Stimulated activated CD4-positive, alpha-beta T cell treated with anti-CD3 and anti-CD28 coated beads, Interleukin-12 subunit alpha, Interleukin-12 subunit beta, amount 100 ng/mL, for 48 hours (primary cell): ENCODE results near the gene NKRF.
"Not testable (repeated sequence)": the region's sequence is repeated elsewhere in the genome, so short reads cannot be mapped to it uniquely, and the experiment has no call there.

Experiments used
- DNase-seq, 3 donors: peaks; one replicate each; pipeline ENCODE4 v3.0.0-alpha.2; 2020; ENCODE audit warnings: low read depth in 2 of 3, low spot score in 1 of 3

NKRF gene

DNA sequence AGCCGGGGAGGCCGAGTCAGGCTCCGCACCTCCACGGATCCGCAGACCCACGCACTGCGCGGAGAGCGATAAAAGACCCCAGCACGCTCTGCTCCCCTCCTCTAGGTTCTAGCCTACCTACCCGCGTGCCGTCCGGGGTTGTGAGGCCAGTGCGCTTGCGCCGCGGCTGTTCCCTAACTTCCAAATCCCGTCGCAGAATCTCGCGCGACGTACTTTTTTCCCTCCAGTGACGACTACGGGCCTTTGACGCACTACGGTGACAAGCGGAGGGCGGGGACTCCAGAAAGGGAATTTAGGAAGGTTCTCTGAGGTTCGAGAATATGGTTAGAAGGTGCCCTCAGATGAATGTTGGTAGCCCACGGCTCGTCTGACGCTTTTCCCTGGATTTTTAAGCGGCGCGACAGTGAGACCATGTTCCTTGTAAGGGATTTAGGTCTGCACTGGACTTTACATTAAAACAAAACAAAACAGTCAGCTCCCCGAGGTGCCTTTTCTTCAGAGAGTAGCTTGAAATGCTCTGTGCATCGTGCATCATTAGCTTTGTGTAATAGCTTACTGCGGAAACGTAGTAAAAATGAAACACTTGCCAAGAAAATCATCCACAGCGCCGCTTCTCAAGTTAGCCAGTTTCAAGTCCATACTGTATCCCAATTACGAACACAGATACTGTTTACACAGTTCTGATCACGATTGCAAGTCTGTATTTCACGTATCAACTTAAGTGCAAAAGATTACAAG, at the start of gene NKRF:
NKRF (minus strand) TSS at position 145 of the 738 bp plus-strand sequence.
- peak; percentile 83 to 84 (median 84) for DNase-seq

DNA sequence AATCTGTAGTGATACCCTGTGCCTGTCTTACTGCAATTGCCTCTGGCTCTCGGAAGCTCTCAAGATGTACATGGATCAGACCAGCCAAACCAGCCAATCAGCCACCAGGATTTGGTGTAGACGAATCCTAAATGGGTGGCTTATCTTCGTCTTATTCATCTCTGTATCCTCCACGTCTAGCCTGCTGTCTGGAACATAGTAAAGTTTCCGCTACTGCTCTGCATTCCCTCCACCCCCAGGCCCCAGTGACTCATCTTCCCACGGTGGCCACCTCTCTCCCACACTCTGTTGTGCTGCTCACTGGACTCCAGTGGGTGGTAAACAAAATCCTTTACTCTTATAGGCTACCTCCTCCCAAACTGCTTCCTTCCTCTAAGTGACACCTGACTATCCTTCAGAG, 48.9 kb upstream of the NKRF start:
- peak; percentile 58 to 66 (median 63) for DNase-seq

DNA sequence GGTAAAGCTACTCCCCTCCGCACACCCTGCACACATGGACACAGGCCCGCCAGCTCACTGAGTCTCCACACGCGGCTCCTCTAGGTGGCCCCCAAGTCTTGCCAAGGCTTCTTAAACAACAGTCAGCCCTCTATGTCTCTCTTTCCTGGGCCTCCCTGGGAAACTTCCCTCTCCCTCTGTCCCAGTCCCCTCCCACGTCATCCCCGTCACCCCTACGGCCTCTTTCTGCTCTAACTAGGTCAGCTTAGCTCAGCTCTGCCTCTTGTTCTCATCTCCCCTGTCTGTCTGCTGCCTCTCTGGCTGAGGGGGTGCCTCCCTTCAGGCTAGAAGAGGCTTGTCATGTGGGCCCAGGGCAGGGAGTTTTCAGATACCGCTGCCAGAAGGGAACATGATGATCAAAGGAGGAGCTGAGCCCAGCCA, 47.9 kb upstream of the NKRF start:
- DNase-seq: no peak

DNA sequence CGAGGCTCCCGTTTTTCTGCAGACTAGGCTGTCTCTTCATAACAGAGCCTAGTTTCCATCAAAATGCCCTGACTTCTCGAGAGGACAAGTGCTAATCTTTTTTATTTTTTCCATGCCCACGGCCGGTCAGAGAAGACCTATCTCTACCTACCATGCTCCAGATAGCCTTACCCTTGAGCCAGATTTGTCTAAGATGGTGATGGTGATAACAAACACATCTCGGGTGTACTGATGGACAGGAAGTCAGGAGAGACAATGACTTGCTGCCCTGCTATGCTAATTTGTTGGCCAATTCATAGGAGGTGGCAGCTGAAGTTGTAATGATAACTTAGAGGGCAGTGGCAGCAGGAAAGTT, 42.2 kb upstream of the NKRF start:
- DNase-seq: no peak

DNA sequence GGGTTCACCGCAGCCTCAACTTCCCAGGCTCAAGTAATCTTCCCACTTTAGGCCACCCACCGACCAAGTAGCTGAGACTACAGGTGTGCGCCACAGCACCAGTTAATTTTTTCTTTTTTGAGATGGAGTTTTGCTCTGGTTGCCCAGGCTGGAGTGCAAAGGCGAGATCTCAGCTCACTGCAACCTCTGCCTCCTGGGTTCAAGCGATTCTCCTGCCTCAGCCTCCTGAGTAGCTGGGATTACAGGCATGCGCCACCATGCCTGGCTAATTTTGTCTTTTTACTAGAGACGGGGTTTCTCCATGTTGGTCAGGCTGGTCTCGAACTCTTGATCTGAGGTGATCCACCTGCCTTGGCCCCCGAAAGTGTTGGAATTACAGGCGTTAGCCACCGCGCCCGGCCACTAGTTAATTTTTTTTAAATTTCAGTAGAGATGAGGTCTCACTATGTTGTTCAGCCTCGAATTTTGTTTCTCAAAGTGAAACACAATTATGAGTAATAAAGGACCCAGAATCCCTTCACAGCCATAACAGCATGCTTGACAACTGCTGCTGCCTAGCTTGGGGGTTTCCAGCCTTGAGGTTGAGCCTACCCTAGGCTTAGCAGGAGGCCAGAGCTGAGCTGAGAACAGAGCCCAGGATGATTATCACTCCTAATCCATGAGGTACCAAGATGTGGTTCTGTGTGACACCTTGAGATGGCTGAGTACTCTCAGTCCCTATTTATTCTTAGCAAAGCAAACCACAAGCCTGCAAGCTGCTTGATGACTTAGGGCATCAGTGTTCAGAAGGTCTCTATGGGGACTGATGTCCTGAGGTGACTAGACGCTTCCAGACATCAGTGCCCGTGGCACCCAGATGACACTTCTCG, 41.6 kb upstream of the NKRF start:
- peak; percentile 47 to 66 (median 61) for DNase-seq

DNA sequence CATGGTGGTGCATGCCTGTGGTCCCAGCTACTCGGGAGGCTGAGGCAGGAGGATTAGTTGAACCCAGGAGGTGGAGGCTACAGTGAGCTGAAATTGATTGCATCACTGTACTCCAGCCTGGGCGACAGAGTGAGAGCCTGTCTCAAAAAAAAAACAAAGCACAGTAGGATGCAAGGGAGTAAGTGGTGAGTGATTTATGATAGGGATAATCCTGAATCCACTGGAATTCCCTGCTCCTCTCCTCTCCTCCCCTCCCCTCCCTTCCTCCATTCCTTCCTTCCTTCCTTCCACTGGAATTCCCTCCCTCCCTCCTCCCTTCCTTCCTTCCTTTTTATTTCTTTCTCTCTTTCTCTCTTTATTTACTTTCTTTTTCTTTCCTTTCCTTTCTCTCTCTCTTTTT, 40.9 kb upstream of the NKRF start:
- DNase-seq: no peak

DNA sequence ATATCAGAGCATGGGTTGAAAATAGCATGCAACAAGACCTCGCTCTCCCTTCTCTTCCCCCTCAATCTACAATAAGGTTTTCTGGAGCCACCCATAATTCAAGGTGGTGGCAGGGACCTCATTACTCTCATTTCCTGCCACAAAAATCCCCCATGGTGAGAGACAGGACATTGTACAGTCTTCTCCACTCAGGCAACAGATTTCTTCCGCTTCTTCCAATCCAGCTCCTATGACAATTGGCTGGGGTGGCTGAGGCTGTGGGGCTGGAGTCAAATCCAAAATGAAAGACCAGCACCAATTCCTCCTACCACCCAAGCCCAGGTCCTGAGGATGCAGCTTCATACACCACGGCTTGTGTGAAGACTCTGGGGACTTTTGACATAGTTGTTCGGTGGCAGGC, 40.3 kb upstream of the NKRF start:
- no peak for DNase-seq

DNA sequence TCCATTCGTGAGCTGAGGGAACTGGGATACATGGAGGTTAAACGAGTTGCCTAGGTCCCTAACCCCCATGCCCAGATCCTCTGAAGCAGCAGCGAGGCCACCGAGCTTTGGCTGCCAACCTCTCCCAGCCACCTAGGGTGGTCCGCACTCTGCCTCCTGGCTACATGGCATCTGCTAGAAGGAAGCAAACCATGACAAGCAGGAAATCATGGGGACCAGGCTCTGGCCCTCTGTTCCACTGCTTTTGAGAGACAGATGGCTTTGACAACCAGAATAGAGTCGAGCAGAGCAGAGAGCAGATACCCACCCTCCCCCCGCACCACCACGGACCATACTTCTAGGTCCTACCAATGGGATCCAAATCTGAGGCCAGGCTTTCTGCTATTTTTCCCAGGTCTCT, 37.5 kb upstream of the NKRF start:
- no peak for DNase-seq

DNA sequence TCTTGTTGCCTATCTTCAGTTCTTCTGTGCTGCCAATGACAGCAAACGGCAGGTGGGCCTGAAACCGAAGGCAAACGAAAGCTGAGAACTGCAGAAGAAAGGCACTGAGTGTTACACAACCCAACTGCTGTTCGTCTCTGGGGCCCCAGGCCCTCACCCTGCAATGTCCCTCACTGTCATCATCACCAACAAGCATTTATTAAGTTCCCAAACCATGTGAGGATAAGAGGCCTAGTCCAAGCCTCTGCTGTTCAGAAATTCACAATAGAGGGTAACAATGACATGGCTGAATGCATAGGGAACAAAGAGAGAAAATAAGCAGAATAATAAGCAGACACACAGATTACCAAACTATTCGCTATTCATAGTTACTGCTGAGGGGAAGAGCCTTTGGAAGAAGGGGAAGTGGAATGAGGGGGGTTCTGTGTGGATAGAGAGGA, 34.5 kb upstream of the NKRF start:
- DNase-seq: no peak

DNA sequence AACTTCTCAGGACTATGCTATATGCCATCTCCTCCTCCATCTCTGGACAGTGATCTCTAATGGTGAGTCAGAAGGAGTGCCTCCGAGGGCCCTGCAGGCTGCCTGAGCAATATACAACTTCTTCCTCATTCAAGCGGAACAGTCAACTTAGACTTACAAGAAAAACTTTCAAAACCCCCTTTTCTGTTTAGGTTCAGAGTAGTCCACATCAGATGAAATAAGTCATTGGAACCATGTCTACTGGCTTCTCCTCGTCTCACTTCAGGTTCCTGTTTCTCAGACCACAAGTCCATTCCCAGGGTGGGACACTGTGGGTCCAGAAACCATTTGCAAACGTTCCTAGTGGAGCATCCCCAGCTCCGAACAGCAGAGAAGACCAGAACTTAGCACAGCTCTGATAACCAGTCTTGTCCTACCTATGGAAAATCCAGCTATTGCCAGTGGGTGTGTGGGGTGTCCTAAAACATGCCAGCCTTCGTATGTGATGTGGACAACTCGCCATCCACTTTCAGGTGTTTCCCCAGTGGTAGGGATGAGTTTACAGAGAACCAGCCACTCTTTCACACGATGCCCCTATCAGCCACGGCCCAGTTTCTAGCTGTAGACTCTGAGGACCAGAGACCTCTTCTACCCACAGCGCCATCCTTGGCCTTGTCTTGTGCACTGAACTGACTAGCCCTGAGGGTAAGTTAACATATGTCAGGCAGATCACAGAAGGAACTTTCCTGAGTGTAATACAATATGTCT, 32.7 kb upstream of the NKRF start:
- no peak for DNase-seq

DNA sequence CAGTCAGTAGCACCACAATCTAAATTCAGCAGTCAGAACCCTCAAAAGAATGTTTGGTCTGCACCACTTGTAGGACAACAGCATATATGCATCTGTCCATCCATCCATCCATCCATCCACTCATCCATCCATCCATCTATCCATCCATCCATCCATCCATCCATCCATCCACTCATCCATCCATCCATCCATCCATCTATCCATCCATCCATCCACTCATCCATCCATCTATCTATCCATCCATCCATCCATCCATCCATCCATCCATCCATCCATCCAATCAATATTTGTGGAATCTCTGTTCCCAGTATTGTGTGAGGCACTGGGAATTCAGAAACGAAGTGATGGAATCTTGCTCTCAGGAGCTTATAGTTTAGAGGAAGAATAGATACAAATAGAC, 31.2 kb upstream of the NKRF start:
- not testable (repeated sequence) for DNase-seq

DNA sequence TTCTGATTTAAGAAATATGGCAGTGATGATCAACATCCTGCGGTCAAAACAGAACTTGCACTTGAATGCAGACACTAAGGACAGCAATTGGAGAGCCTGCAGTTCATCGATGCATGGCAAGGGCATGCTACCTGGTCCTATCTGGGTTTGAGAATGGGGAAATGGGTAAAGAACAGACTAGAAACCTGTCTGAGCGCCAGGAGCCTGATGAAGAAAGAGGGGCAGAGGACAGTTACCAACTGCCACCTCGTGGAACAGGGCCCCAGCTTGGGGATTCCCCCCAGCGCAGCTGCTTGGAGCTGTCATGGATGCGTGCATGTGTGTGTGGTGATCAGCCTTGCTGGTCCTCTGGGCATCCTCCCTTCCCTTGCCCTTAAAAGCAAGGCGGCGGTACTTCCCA, 30.2 kb upstream of the NKRF start:
- no peak for DNase-seq

DNA sequence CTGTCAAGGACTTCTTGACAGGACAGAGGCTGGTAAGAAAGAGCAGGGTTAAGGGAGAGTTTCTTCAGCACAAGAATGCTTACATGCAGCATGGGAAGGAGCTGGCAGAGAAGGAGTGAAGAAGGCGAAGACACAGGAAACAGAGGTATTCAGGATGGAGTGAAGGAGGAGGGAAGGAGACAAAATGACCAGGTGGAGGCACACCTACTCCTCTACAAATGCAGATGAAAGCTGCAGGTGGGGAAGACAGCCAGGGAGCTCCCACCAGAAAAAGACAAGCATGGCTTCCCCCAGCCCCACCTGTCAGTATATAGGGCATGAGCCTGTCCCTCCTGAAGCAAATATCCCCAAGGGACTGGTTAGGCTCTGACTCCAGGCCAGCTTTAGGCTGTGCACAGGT, 29.6 kb upstream of the NKRF start:
- DNase-seq: no peak

DNA sequence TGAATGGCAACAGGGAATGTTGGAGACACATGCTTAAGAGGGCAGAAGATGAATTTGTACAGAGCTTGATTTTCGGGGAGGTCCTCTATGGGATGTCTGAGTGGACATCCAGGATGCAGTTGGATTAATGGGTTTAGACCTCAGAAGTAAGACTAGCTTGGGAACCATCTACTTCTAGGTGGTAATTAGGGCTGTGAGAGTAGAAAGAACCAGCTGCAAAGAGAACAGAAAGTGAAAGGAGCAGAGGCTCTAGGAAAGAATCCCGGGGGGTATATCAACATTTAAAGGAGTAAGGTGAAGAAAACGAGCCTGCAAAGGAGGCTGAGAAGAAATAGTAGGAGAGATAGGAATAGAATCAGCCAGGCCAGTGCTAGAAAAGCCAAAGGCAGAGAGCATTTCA, 29.0 kb upstream of the NKRF start:
- no peak for DNase-seq

DNA sequence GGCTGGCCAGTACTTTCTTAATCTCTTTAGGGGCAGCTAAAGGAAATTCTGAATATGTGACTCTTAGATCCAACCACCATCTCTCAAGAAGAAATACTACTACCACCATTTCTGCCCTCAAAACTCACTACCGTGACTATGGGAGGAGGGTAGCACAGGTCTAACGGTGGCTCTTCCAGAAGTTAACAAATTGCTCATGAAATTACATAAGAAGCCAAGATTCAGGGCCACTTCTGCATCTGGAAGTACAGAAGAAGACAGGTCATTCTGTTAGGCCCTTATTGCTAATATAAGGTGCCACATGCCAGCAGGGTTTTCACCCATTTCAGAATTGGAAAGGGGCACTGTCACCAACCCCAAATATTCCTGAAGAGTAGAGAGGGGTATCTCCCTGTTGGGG, 19.6 kb upstream of the NKRF start:
- no peak for DNase-seq

DNA sequence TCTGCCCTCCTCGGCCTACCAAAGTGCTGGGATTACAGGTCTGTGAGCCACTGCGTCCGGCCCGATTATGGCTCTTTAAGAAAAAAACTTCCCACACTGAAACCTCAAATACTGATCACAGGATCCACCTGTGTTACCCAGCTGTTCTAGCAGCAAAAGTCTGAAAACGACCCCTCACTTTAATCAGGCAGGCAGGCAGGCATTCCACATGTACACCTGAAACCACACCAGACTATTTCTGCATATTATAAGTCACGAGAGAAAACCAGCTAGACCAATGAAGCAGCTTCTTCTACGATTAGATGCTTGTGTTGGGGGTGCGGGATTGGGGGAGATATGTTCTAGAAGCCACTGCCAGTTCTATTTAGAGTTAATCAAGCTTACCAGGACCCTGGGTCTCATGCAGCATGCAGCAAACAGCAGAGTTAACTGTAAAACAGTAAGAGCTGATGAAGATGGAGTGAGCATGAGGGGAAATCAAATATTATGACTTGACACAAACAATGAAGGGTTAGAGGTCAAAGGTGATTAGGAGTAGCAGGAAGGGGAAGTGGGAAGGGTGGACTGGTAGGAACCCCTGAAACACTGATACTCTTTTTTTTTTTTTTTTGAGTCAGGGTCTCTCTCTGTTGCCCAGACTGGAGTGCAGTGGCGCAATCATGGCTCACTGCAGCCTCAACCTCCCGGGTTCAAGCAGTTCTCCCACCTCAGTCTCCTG, 18.9 kb upstream of the NKRF start:
- no peak for DNase-seq

DNA sequence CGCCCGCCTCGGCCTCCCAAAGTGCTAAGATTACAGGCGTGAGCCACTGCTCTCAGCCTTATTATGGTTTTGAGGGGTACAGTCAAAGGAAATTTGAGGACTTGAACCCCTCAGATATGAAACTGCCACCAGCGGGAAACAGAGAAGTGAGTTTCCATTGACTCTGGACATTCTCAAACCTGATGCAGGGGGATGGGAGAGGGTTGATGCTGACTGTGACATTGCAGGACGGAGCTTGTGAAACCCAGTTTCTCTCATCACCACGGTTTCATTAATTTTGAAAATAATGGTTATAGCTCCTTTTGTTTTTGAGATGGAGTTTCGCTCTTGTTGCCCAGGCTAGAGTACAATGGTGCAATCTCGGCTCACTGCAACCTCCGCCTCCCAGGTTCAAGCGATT, 18.2 kb upstream of the NKRF start:
- DNase-seq: no peak

DNA sequence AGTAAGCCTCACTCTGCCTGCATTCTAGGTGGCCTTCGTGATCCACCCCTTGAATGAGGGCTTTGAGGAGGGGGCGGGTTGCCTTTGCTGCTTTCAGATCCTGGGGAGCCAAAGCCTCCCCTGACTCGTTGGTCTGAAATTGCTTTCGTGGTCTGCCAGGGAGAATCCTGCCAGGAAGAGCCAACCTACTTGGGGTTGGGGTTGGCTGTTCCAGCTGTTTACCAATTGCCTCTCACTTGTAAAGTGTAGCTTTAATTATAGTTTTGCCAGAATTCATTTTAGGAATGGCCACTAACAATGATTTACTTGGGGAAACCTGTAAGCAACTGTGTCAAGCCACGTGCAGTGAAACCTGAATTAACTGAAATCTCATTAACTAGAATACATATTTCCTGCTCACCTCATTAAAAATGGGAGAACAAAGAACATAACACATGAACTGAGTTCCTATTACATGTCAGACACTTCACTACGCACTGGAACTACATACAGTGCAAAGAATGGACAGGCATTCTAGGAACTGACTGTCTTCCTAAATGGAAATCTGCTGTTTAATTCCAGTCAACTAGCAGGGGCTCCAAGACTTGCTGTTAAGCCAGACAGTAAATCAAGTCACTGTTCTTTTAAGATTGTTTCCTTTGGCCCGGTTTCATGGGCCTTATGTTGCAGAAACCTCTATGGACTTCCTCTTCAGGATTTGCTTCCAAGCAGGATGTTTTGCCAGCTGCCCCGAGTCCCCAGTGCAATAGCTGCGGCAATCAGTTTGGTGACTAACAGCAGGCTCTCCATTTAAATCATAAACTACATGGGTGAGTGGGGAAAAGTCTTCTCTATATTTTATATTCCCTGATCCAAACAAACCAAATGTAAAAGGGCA, 16.4 kb upstream of the NKRF start:
- DNase-seq: no peak

DNA sequence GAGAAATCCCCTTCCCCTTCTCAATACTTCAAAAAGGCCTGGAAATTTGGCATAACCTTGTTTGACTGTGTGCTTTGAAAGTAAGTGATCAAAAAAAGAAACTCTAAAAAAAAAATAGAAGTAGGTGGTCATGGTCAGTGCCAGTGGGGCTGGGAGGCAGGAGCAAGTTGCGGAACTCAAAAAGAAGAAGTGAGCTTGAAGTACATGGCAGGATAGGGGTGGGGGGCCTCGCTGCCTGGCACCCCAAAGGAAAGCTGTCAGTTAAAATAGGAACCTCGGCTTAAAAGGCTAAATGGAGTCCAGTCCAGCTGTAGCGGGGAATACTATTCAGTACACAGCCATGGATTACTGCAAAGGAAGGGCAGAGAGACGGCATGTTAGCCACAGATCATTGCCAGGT, 12.2 kb upstream of the NKRF start:
- no peak for DNase-seq

DNA sequence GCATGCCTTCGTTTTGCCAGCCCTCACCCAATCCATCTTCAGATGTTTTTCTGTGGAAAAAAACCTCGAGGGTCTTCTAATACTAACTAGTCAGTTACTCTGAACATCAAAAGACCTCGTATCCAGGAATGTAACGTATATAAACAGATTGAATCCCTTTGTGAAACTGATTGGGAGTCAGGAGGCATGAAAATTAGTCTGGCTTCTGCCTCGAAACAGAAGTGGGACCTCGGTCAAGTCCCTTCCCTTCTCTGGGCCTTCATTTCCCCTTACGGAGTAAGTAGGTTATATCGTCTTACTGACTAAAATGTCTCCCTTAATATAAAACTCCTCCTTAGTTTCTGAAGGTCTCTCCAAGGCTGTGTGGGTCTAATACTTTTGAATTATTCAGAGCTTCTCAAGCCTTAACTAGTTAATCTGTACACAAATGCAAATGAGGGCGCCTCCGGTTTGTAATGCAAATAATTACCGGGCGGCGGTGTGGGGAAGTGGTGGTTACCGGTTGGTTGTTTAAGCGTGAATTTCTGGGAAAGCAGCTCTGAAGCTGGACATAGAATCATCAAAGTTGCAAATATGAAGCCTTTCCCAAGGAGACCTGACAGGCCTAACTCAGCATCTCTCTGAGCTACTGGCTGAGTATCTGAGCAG, 11.4 kb upstream of the NKRF start:
- no peak for DNase-seq
